Measurements from ENCODE around the gene GLUD2.

DNA sequence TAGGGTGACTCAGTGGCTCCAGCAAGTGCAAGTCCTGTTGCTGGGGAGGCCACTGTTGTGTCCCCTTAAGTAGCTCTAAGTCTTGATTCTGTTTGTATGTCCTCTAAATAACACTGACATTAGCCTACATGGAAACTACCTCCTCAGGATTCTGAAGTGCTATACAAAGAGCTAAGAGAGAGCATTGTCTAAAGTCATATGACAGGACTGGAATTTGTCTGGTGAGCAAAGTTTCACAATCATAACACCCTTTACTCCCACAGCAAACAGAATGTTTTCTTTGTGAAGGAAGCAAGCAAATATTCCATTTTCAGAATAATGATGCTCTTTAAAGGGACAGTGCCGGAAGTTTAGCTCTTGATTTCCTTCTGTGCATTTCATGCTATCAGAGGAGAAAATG lies 38.5 kb upstream of the GLUD2 start:
- TF ChIP-seq, protein P1, sequence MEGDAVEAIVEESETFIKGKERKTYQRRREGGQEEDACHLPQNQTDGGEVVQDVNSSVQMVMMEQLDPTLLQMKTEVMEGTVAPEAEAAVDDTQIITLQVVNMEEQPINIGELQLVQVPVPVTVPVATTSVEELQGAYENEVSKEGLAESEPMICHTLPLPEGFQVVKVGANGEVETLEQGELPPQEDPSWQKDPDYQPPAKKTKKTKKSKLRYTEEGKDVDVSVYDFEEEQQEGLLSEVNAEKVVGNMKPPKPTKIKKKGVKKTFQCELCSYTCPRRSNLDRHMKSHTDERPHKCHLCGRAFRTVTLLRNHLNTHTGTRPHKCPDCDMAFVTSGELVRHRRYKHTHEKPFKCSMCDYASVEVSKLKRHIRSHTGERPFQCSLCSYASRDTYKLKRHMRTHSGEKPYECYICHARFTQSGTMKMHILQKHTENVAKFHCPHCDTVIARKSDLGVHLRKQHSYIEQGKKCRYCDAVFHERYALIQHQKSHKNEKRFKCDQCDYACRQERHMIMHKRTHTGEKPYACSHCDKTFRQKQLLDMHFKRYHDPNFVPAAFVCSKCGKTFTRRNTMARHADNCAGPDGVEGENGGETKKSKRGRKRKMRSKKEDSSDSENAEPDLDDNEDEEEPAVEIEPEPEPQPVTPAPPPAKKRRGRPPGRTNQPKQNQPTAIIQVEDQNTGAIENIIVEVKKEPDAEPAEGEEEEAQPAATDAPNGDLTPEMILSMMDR (IDR thresholded peaks at IDR 0.05; ENCODE audit: insufficient read depth, low read length) = no peak
- TF ChIP-seq GABPA (IDR thresholded peaks at IDR 0.05; ENCODE audit: low read depth) (no peak), POLR2AphosphoS5 (IDR thresholded peaks at IDR 0.05; ENCODE audit: low read depth) (no peak), SPI1 (IDR thresholded peaks at IDR 0.05; ENCODE audit: borderline replicate concordance, low read depth) (no peak)

Data from HL-60 (cell line).